IMR-90 (cell line): ENCODE results near the gene ABI3.

Experiments used
- BHLHE40 ChIP-seq: fragments of 150-350 bp; IDR thresholded peaks from 2 replicates; pipeline ENCODE4 v1.6.1; 2016; ENCODE audit warnings: mild to moderate bottlenecking, low read depth, low read length
- CEBPB ChIP-seq: IDR thresholded peaks from 2 replicates; pipeline ENCODE4 v1.6.1; 2012; ENCODE audit warnings: low read depth, low read length, improper control_type of control experiment
- CHD1 ChIP-seq: IDR thresholded peaks from 2 replicates; pipeline ENCODE4 v1.6.1; 2012; ENCODE audit warnings: low read depth, low read length, improper control_type of control experiment
- CTCF ChIP-seq: conservative IDR thresholded peaks from 2 replicates; pipeline ENCODE4 v1.5.1; 2012; ENCODE audit warnings: mild to moderate bottlenecking, low read depth, low read length, improper control_type of control experiment
- ELK1 ChIP-seq: fragments of 150-350 bp; IDR thresholded peaks from 2 replicates; pipeline ENCODE4 v1.6.1; 2016; ENCODE audit warnings: low read depth, mild to moderate bottlenecking, low read length, moderate library complexity, borderline replicate concordance
- FOS ChIP-seq: fragments of 150-350 bp; IDR thresholded peaks from 2 replicates; pipeline ENCODE4 v1.6.1; 2016; ENCODE audit warnings: low read depth, low read length
- MAFK ChIP-seq: IDR thresholded peaks from 2 replicates; pipeline ENCODE4 v1.6.1; 2012; ENCODE audit warnings: low read depth, low read length, improper control_type of control experiment
- MXI1 ChIP-seq: IDR thresholded peaks from 2 replicates; pipeline ENCODE4 v1.6.1; 2012; ENCODE audit warnings: low read depth, mild to moderate bottlenecking, low read length, moderate library complexity, borderline replicate concordance
- NFE2L2 ChIP-seq: fragments of 150-350 bp; IDR thresholded peaks from 2 replicates; pipeline ENCODE4 v1.6.1; 2016; ENCODE audit warnings: low read depth, mild to moderate bottlenecking, low read length
- POLR2A ChIP-seq: IDR thresholded peaks from 2 replicates; pipeline ENCODE4 v1.6.1; 2012; ENCODE audit warnings: mild to moderate bottlenecking, low read depth, low read length
- RAD21 ChIP-seq: IDR thresholded peaks from 2 replicates; pipeline ENCODE4 v1.6.1; 2012; ENCODE audit warnings: low read length, improper control_type of control experiment
- RCOR1 ChIP-seq: IDR thresholded peaks from 2 replicates; pipeline ENCODE4 v1.6.1; 2012; ENCODE audit warnings: mild to moderate bottlenecking, low read length, improper control_type of control experiment; ENCODE audit not compliant: insufficient replicate concordance
- RFX5 ChIP-seq: IDR thresholded peaks from 2 replicates; pipeline ENCODE4 v1.8.0; 2012; ENCODE audit warnings: low read depth, mild to moderate bottlenecking, low read length, moderate library complexity
- USF2 ChIP-seq: fragments of 150-350 bp; IDR thresholded peaks from 2 replicates; pipeline ENCODE4 v1.6.1; 2017; ENCODE audit warnings: mild to moderate bottlenecking, antibody characterized with exemption, low read length, low read depth

- no peak for TF ChIP-seq CTCF
- TF ChIP-seq POLR2A, result no peak
- TF ChIP-seq RAD21, result no peak
- TF ChIP-seq BHLHE40, result no peak
- no peak for TF ChIP-seq RFX5
- no peak for TF ChIP-seq NFE2L2
- no peak for TF ChIP-seq MAFK
- TF ChIP-seq USF2, result no peak
- no peak for TF ChIP-seq CEBPB
- TF ChIP-seq FOS, result no peak
- no peak for TF ChIP-seq RCOR1
- no peak for TF ChIP-seq MXI1
- TF ChIP-seq CHD1, result no peak
- no peak for TF ChIP-seq ELK1
These were observed 40.3 kb upstream of the ABI3 start for GRCh38 chr17:49170216-49170615.
